ENCODE measurements around the gene TULP1. TPM values are rescaled to one million over a fixed set of nuclear protein-coding genes. Genes with fewer than 3 reads are reported as not detected.

The TULP1 gene
- total RNA-seq, 2 experiments from 2014 or later, result not detected

DNA sequence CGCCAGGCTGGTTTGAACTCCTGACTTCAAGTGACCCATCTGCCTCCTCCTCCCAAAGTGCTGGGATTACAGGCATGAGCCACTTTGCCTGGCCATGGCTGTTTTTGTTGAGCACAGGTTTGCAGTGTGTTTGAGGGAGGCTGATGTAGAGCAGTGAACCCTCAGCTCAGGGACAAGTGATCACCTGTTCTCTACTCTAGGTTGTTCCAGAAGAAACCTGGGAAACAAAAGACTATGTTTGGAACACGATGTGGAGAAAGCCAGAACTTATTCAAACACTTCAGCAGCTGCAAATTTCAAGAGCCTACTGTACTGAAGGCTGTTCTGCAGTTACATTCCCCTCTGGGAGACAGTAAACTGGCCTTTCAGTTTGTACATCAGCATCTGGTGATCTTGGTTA, 4.7 kb downstream of the TULP1 start:
- H3K4me1 ChIP-seq (ENCODE audit: insufficient read depth, low read length), result peaks cover 4% of the 10 kb centered on the region
- no peak overlapping the region for H3K27ac ChIP-seq (ENCODE audit: low read depth in 1 of 2, low read length in 2 of 2)
- POLR2A ChIA-PET, result no interaction called here
- ATAC-seq (ENCODE audit: poor library complexity), result no peak
- no peak overlapping the region for H3K4me3 ChIP-seq (ENCODE audit: low read length)
- intact Hi-C loops (cut with DNase I, micrococcal nuclease), result no loop called here
- DNase-seq, result no peak
- no peak overlapping the region for H3K27ac Mint-ChIP-seq
- no peak overlapping the region for H3K4me3 Mint-ChIP-seq
- H3K4me1 Mint-ChIP-seq (ENCODE audit: low read depth), result no peaks in the 10 kb centered on the region
- peaks cover 20% of the 10 kb centered on the region for H3K27me3 Mint-ChIP-seq
- CTCF ChIA-PET, result interaction anchor here (1.2 kb wide), 1 partner anchor 12 kb away, joined by 3 read pairs; no protein-coding TSS in a partner anchor
- no peaks in the 10 kb centered on the region for H3K9me3 Mint-ChIP-seq
- no peaks in the 10 kb centered on the region for H3K36me3 Mint-ChIP-seq (ENCODE audit: low read depth)
- TF ChIP-seq, protein P1, sequence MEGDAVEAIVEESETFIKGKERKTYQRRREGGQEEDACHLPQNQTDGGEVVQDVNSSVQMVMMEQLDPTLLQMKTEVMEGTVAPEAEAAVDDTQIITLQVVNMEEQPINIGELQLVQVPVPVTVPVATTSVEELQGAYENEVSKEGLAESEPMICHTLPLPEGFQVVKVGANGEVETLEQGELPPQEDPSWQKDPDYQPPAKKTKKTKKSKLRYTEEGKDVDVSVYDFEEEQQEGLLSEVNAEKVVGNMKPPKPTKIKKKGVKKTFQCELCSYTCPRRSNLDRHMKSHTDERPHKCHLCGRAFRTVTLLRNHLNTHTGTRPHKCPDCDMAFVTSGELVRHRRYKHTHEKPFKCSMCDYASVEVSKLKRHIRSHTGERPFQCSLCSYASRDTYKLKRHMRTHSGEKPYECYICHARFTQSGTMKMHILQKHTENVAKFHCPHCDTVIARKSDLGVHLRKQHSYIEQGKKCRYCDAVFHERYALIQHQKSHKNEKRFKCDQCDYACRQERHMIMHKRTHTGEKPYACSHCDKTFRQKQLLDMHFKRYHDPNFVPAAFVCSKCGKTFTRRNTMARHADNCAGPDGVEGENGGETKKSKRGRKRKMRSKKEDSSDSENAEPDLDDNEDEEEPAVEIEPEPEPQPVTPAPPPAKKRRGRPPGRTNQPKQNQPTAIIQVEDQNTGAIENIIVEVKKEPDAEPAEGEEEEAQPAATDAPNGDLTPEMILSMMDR (IDR thresholded peaks at IDR 0.05), result no peak
- no peaks in the 10 kb centered on the region for H3K36me3 ChIP-seq (ENCODE audit: insufficient read depth, low read length)
- peaks cover 0 to 10% of the 10 kb centered on the region in 2 experiments for H3K9me3 ChIP-seq (ENCODE audit: control insufficient read depth in 1 of 2, insufficient read depth in 1 of 2, low read length in 2 of 2)
- H3K27me3 ChIP-seq (ENCODE audit: control insufficient read depth in 1 of 2, insufficient read depth in 2 of 2, low read length in 2 of 2), result peaks cover 21 to 27% of the 10 kb centered on the region in 2 experiments

DNA sequence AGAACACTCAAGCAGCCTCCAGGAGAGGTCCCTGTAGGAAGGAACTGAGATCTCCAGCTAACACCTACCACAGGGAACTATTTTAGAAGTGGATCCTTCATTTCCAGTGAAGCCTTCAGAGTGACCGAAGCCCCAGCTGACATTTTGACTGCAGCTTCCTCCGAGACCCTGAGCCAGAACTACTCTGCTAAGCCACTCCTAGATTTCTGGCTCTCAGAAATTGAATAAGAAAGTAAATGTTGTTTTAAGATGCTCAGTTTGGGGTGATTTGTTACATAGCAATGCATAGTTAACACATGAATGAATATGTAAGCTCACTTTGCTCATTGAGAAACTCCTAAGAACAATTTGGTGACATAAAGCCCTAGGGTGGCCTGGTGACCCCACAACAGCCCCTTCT, 5.5 kb downstream of the TULP1 start:
- Histone ChIP-seq H3K9me3 (ENCODE audit: control insufficient read depth in 1 of 2, insufficient read depth in 1 of 2, low read length in 2 of 2) (peaks cover 0 to 8% of the 10 kb centered on the region in 2 experiments), H3K27ac (ENCODE audit: low read depth in 1 of 2, low read length in 2 of 2) (no peak overlapping the region), H3K4me3 (ENCODE audit: low read length) (no peak overlapping the region), H3K27me3 (ENCODE audit: control insufficient read depth in 1 of 2, insufficient read depth in 2 of 2, low read length in 2 of 2) (peaks cover 20 to 26% of the 10 kb centered on the region in 2 experiments), H3K36me3 (ENCODE audit: insufficient read depth, low read length) (no peaks in the 10 kb centered on the region), H3K4me1 (ENCODE audit: insufficient read depth, low read length) (peaks cover 4% of the 10 kb centered on the region)
- H3K9me3 Mint-ChIP-seq, result no peaks in the 10 kb centered on the region
- H3K4me1 Mint-ChIP-seq (ENCODE audit: low read depth), result no peaks in the 10 kb centered on the region
- no peak overlapping the region for H3K27ac Mint-ChIP-seq
- intact Hi-C loops (cut with DNase I, micrococcal nuclease), result no loop called here
- TF ChIP-seq, protein P1 (IDR thresholded peaks at IDR 0.05), result no peak
- no peak overlapping the region for H3K4me3 Mint-ChIP-seq
- no peak for DNase-seq
- ATAC-seq (ENCODE audit: poor library complexity), result no peak
- H3K27me3 Mint-ChIP-seq, result peaks cover 14% of the 10 kb centered on the region
- ChIA-PET POLR2A (no interaction called here), CTCF (interaction anchor here (1.2 kb wide), 1 partner anchor 11 kb away, joined by 3 read pairs; no protein-coding TSS in a partner anchor)
- H3K36me3 Mint-ChIP-seq (ENCODE audit: low read depth), result no peaks in the 10 kb centered on the region

DNA sequence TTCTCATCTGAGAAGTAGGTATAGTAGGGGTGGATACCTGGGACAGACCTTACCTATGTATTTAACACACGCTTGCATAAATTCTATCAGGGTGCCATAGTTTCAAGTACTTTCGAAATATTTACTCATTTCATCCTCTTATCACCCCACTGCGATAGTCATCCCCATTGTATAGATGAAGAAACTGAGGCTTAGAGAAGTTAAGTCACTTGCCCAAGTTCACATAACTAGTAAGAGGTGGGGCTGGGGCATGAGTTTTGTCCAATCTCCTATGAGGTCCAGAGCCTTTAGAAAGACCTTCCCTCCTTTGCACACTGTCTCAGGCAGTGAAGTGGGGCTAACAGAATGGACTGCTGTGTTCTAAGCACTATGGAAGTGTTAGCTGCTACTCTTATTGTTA, 6.2 kb downstream of the TULP1 start:
- Mint-ChIP-seq H3K9me3 (no peaks in the 10 kb centered on the region), H3K27me3 (peaks cover 18% of the 10 kb centered on the region), H3K4me3 (no peak overlapping the region), H3K36me3 (ENCODE audit: low read depth) (no peaks in the 10 kb centered on the region), H3K4me1 (ENCODE audit: low read depth) (no peaks in the 10 kb centered on the region), H3K27ac (no peak overlapping the region)
- ATAC-seq (ENCODE audit: poor library complexity) (no peak), DNase-seq (no peak)
- intact Hi-C loops (cut with DNase I, micrococcal nuclease), result no loop called here
- CTCF ChIA-PET, result no interaction called here
- H3K27me3 ChIP-seq (ENCODE audit: control insufficient read depth in 1 of 2, insufficient read depth in 2 of 2, low read length in 2 of 2), result peaks cover 15 to 21% of the 10 kb centered on the region in 2 experiments
- no peaks in the 10 kb centered on the region for H3K36me3 ChIP-seq (ENCODE audit: insufficient read depth, low read length)
- TF ChIP-seq, protein P1 (IDR thresholded peaks at IDR 0.05), result no peak
- no peak overlapping the region for H3K4me3 ChIP-seq (ENCODE audit: low read length)
- POLR2A ChIA-PET, result no interaction called here
- peaks cover 2% of the 10 kb centered on the region for H3K4me1 ChIP-seq (ENCODE audit: insufficient read depth, low read length)
- H3K27ac ChIP-seq (ENCODE audit: low read depth in 1 of 2, low read length in 2 of 2), result no peak overlapping the region
- peaks cover 0 to 2% of the 10 kb centered on the region in 2 experiments for H3K9me3 ChIP-seq (ENCODE audit: control insufficient read depth in 1 of 2, insufficient read depth in 1 of 2, low read length in 2 of 2)

Data from CD4-positive, alpha-beta T cell (primary cell).